Fibroblast of lung (primary cell): ENCODE results near the gene COX6A1. TPM values are rescaled to one million over a fixed set of nuclear protein-coding genes. Genes with fewer than 3 reads are reported as not detected.

Experiments
- DNase-seq, 2 donors: peaks; one replicate each; pipeline versions ENCODE4 v3.0.0 to v3.0.0-alpha.2; 2010; ENCODE audit warnings: low read depth in 2 of 2
- H2AFZ ChIP-seq: 2 replicates; pipeline ENCODE4 v1.5.1; 2012; ENCODE audit warnings: low read length, control low read depth, inconsistent platforms
- H3K27ac ChIP-seq: 2 replicates; pipeline ENCODE4 v1.5.1; 2011; ENCODE audit warnings: low read length, control low read depth; ENCODE audit not compliant: insufficient read depth
- H3K27me3 ChIP-seq: 2 replicates; pipeline ENCODE4 v1.5.1; 2011; ENCODE audit warnings: mild to moderate bottlenecking, low read length; ENCODE audit not compliant: control insufficient read depth, insufficient read depth
- H3K36me3 ChIP-seq: 2 replicates; pipeline ENCODE4 v1.5.1; 2011; ENCODE audit warnings: low read length; ENCODE audit not compliant: control insufficient read depth, insufficient read depth
- H3K4me1 ChIP-seq: 2 replicates; pipeline ENCODE4 v1.5.1; 2011; ENCODE audit warnings: low read length; ENCODE audit not compliant: control insufficient read depth, insufficient read depth; ENCODE audit errors: extremely low read depth
- H3K4me2 ChIP-seq: 2 replicates; pipeline ENCODE4 v1.5.1; 2011; ENCODE audit warnings: low read length, control low read depth; ENCODE audit not compliant: insufficient read depth; ENCODE audit errors: extremely low read depth
- H3K4me3 ChIP-seq, 4 experiments: fragments of 200-600 bp in 1 of 4; sonication (generic) in 1 of 4; replicated peaks in 1 of 4; 2 replicates each; pipeline ENCODE4 v1.5.1; 2011 to 2016; ENCODE audit warnings: low read length in 4 of 4, low read depth in 3 of 4, mild to moderate bottlenecking in 3 of 4, control low read depth in 2 of 4, inconsistent platforms in 1 of 4, mixed read lengths in 1 of 4; ENCODE audit not compliant: insufficient read depth in 1 of 4; ENCODE audit errors: control extremely low read depth in 1 of 4
- H3K79me2 ChIP-seq: 2 replicates; pipeline ENCODE4 v1.5.1; 2012; ENCODE audit warnings: mild to moderate bottlenecking, low read length, inconsistent platforms; ENCODE audit not compliant: control insufficient read depth, insufficient read depth
- H3K9ac ChIP-seq: 2 replicates; pipeline ENCODE4 v1.5.1; 2011; ENCODE audit warnings: mild to moderate bottlenecking, low read length, control low read depth; ENCODE audit not compliant: insufficient read depth
- H3K9me3 ChIP-seq: 2 replicates; pipeline ENCODE4 v1.5.1; 2012; ENCODE audit warnings: low read depth, low read length; ENCODE audit not compliant: control insufficient read depth, insufficient read depth
- H4K20me1 ChIP-seq: 2 replicates; pipeline ENCODE4 v1.5.1; 2011; ENCODE audit warnings: low read length; ENCODE audit not compliant: control insufficient read depth, insufficient read depth; ENCODE audit errors: extremely low read depth
- CTCF ChIP-seq, 2 donors: IDR thresholded peaks in 1 of 2; conservative IDR thresholded peaks in 1 of 2; 1 replicate in 1 of 2; 2 replicates in 1 of 2; pipeline ENCODE4 v1.5.1; 2011 to 2012; ENCODE audit warnings: low read length in 2 of 2, control low read depth in 1 of 2, inconsistent platforms in 1 of 2, low read depth in 1 of 2, mild to moderate bottlenecking in 1 of 2
- EZH2 ChIP-seq: IDR thresholded peaks from 2 replicates; pipeline ENCODE4 v1.5.1; 2012; ENCODE audit warnings: low read length, control low read depth, mild to moderate bottlenecking; ENCODE audit errors: missing control alignments
- polyA plus RNA-seq, 2 donors: library from polyadenylated mRNA; depleted of rRNA in 1 of 2; stranded (reverse) in 1 of 2; unstranded in 1 of 2; fragments of >200 nt; gene quantifications; 2 replicates each; pipeline ENCODE4 v1.2.1, GENCODE V29; 2011 to 2012; ENCODE audit warnings: missing spikeins in 1 of 2
- total RNA-seq: library from RNA; depleted of rRNA; stranded (reverse); fragments of >200 nt; gene quantifications from 2 replicates; pipeline ENCODE4 v1.2.1, GENCODE V29; 2014

The COX6A1 gene
- total and polyA plus RNA-seq, 2 donors (not counting 1 experiment from before 2014, with no cell fraction given): 312 to 512 TPM

GRCh38 chr12:120466560-120467315 lies 28.8 kb downstream of the COX6A1 start:
- Histone ChIP-seq H2AFZ (no peak overlapping the region), H3K9ac (no peak overlapping the region), H3K27ac (no peak overlapping the region), H3K4me1 (peaks cover 5% of the 10 kb centered on the region), H3K79me2 (peaks cover 61% of the 10 kb centered on the region), H3K27me3 (no peaks in the 10 kb centered on the region), H4K20me1 (peaks cover 5% of the 10 kb centered on the region), H3K4me2 (no peak overlapping the region), H3K9me3 (no peaks in the 10 kb centered on the region), H3K4me3 (no peak overlapping the region), H3K36me3 (peaks cover 18% of the 10 kb centered on the region)
- peak; percentile 52 to 69 for TF ChIP-seq CTCF (conservative IDR thresholded peaks at IDR 0.05 in 1 of 2, IDR thresholded peaks at IDR 0.05 in 1 of 2; ENCODE audit: low read depth in 1 of 2, low read length in 2 of 2)
- no peak for TF ChIP-seq EZH2
- peak; percentile 23 to 52 for DNase-seq

GRCh38 chr12:120467439-120467838 lies 29.5 kb downstream of the COX6A1 start:
- no peak overlapping the region for H2AFZ ChIP-seq
- H3K4me2 ChIP-seq: no peak overlapping the region
- DNase-seq: no peak
- peaks cover 15% of the 10 kb centered on the region for H3K36me3 ChIP-seq
- no peak overlapping the region for H3K27ac ChIP-seq
- peaks cover 5% of the 10 kb centered on the region for H4K20me1 ChIP-seq
- peak overlapping the region in 1 of 4 experiments; percentile 84 for H3K4me3 ChIP-seq
- no peaks in the 10 kb centered on the region for H3K9me3 ChIP-seq
- H3K9ac ChIP-seq: no peak overlapping the region
- H3K4me1 ChIP-seq: peaks cover 5% of the 10 kb centered on the region
- TF ChIP-seq CTCF (conservative IDR thresholded peaks at IDR 0.05 in 1 of 2, IDR thresholded peaks at IDR 0.05 in 1 of 2; ENCODE audit: low read depth in 1 of 2, low read length in 2 of 2) (no peak), EZH2 (no peak)
- peaks cover 61% of the 10 kb centered on the region for H3K79me2 ChIP-seq
- H3K27me3 ChIP-seq: no peaks in the 10 kb centered on the region

GRCh38 chr12:120468325-120468820 lies 30.5 kb downstream of the COX6A1 start:
- H3K27ac ChIP-seq: peak overlapping the region; percentile 76
- peaks cover 60% of the 10 kb centered on the region for H3K79me2 ChIP-seq
- TF ChIP-seq EZH2 (no peak), CTCF (conservative IDR thresholded peaks at IDR 0.05 in 1 of 2, IDR thresholded peaks at IDR 0.05 in 1 of 2; ENCODE audit: low read depth in 1 of 2, low read length in 2 of 2) (no peak)
- peak overlapping the region; percentile 84 to 92 (median 88) for H3K4me3 ChIP-seq
- H3K4me2 ChIP-seq: peak overlapping the region; percentile 96
- H2AFZ ChIP-seq: peak overlapping the region; percentile 33
- DNase-seq: peak; percentile 63 to 71
- peaks cover 5% of the 10 kb centered on the region for H3K4me1 ChIP-seq
- no peaks in the 10 kb centered on the region for H3K9me3 ChIP-seq
- H3K27me3 ChIP-seq: no peaks in the 10 kb centered on the region
- H4K20me1 ChIP-seq: peaks cover 5% of the 10 kb centered on the region
- H3K36me3 ChIP-seq: peaks cover 10% of the 10 kb centered on the region
- peak overlapping the region; percentile 92 for H3K9ac ChIP-seq
